ENCODE data around the gene SMAD5. TPM values are rescaled to one million over a fixed set of nuclear protein-coding genes. Genes with fewer than 3 reads are reported as not detected.

The SMAD5 gene
- total and polyA plus RNA-seq, 2 of the 13 experiments (the other 11 are each of a cell fraction or from before 2014, with no cell fraction given) = 27.2 to 48.5 TPM

GRCh38 chr5:136132087-136132486 is 558 bp upstream of the SMAD5 start:
- peaks cover 27% of the 10 kb centered on the region for H4K20me1 ChIP-seq (ENCODE audit: insufficient read depth, low read length)
- TF ChIP-seq ZNF362 (CRISPR knock-in tag; IDR thresholded peaks at IDR 0.05; ENCODE audit: borderline replicate concordance) = no peak
- TF ChIP-seq THYN1 (CRISPR knock-in tag; IDR thresholded peaks at IDR 0.05; ENCODE audit: borderline replicate concordance, low read depth) = no peak
- no peak for TF ChIP-seq TEAD3 (CRISPR knock-in tag; optimal IDR thresholded peaks at IDR 0.05; ENCODE audit: borderline replicate concordance)
- no peak for TF ChIP-seq NR1H2 (CRISPR knock-in tag; IDR thresholded peaks at IDR 0.05; ENCODE audit: borderline replicate concordance, low read depth)
- peak; percentile 17; the same call in 1 of the 2 replicates for TF ChIP-seq ZSCAN30 (CRISPR knock-in tag; IDR thresholded peaks at IDR 0.05)
- peak; percentile 48; the same call in 1 of the 2 replicates for TF ChIP-seq ZSCAN20 (CRISPR knock-in tag; IDR thresholded peaks at IDR 0.05; ENCODE audit: borderline replicate concordance)
- TF ChIP-seq KLF12 (CRISPR knock-in tag; IDR thresholded peaks at IDR 0.05; ENCODE audit: borderline replicate concordance) = 0 out of 2 replicates have a peak, but pooled peaks have one; percentile 42
- TF ChIP-seq ZFP91 (CRISPR knock-in tag; IDR thresholded peaks at IDR 0.05; ENCODE audit: borderline replicate concordance) = no peak
- TF ChIP-seq ZNF564 (CRISPR knock-in tag; IDR thresholded peaks at IDR 0.05) = no peak
- TF ChIP-seq GATAD2A (CRISPR knock-in tag; IDR thresholded peaks at IDR 0.05) = no peak
- TF ChIP-seq RAD51 (IDR thresholded peaks at IDR 0.05; ENCODE audit: borderline replicate concordance) = no peak
- TF ChIP-seq E2F2 (CRISPR knock-in tag; IDR thresholded peaks at IDR 0.05; ENCODE audit: borderline replicate concordance) = 0 out of 2 replicates have a peak, but pooled peaks have one; percentile 13
- TF ChIP-seq KAT7 (CRISPR knock-in tag; IDR thresholded peaks at IDR 0.05; ENCODE audit: borderline replicate concordance) = no peak
- TF ChIP-seq CCDC6 (CRISPR knock-in tag; IDR thresholded peaks at IDR 0.05) = no peak
- TF ChIP-seq ZNF766 (CRISPR knock-in tag; IDR thresholded peaks at IDR 0.05; ENCODE audit: borderline replicate concordance) = 0 out of 2 replicates have a peak, but pooled peaks have one; percentile 1
- 0 out of 2 replicates have a peak, but pooled peaks have one; percentile 28 for TF ChIP-seq SETDB1 (CRISPR knock-in tag; IDR thresholded peaks at IDR 0.05; ENCODE audit: borderline replicate concordance)
- no peak for TF ChIP-seq ZBTB26 (CRISPR knock-in tag; IDR thresholded peaks at IDR 0.05; ENCODE audit: borderline replicate concordance)
- no peak for TF ChIP-seq ESRRA (CRISPR knock-in tag; IDR thresholded peaks at IDR 0.05; ENCODE audit: low read depth)
- 0 out of 2 replicates have a peak, but pooled peaks have one; percentile 14 for TF ChIP-seq THAP8 (CRISPR knock-in tag; IDR thresholded peaks at IDR 0.05; ENCODE audit: borderline replicate concordance)
- WGBS (ENCODE audit: low lambda C conversion rate) = 26% methylated on average over 5 of the region's 6 CpGs
- no peaks in the 10 kb centered on the region for H3K9me3 ChIP-seq (ENCODE audit: low read length)
- in situ Hi-C loops (cut with HindIII; ENCODE audit: extremely low pct_ligation_motif_present, low pct_unique_long_range_greater_than_20kb) = no loop called here
- intact Hi-C loops (cut with micrococcal nuclease; ENCODE audit: unreplicated experiment) = loop anchor here (5.0 kb wide), 1 partner anchor 40 kb away; no protein-coding TSS in a partner anchor
- H2AFZ ChIP-seq (ENCODE audit: low read length) = peak overlapping the region; percentile 75
- H3K4me2 ChIP-seq (ENCODE audit: low read depth, low read length) = peak overlapping the region; percentile 81
- DNase-seq (ENCODE audit: low spot score) (peak; percentile 6), ATAC-seq (peak; percentile 24), FAIRE-seq (no peak)
- POLR2A ChIA-PET = interaction anchor here (0.7 to 3.4 kb wide), 5 partner anchors 9 to 65 kb away, joined by 3 to 29 read pairs (median 4); no protein-coding TSS in a partner anchor
- no TSS peak for BruUV-seq (replicated peaks)
- peak overlapping the region; percentile 49 to 96 (median 83) for H3K4me3 ChIP-seq (replicated peaks in 1 of 3; ENCODE audit: insufficient read depth in 1 of 3, low read depth in 2 of 3, low read length in 3 of 3)
- no peaks in the 10 kb centered on the region for H3K36me3 ChIP-seq (replicated peaks in 1 of 2; ENCODE audit: control insufficient read depth in 1 of 2, insufficient read depth in 2 of 2, low read length in 2 of 2)
- CTCF ChIA-PET (ENCODE audit: low intra/inter-chr PET ratio, low total read pairs) = no interaction called here
- H3K27me3 ChIP-seq (ENCODE audit: control insufficient read depth in 1 of 2, insufficient read depth in 2 of 2, low read length in 2 of 2) = no peaks in the 10 kb centered on the region; a peak in 1 of 5 replicates
- H3K27ac ChIP-seq (ENCODE audit: extremely low read length, insufficient read depth, low read length) = peak overlapping the region; percentile 92
- peaks cover 42% of the 10 kb centered on the region for H3K79me2 ChIP-seq (ENCODE audit: insufficient read depth, low read length)
- H3K9ac ChIP-seq (ENCODE audit: insufficient read depth, low read depth, low read length) = peak overlapping the region; percentile 71
- H3K4me1 ChIP-seq (ENCODE audit: insufficient read depth, low read length) = peaks cover 50% of the 10 kb centered on the region

Measured in HepG2 (cell line).